Mesothelial cell of epicardium (in vitro differentiated cells): ENCODE data around the gene NKG7. TPM values are rescaled to one million over a fixed set of nuclear protein-coding genes. Genes with fewer than 3 reads are reported as not detected.

Experiments used
- DNase-seq, 2 experiments: peaks; one replicate each; pipeline ENCODE4 v3.0.0; 2021; ENCODE audit warnings: low spot score in 2 of 2; ENCODE audit not compliant: unreplicated experiment in 2 of 2
- H3K27ac Mint-ChIP-seq: 2 replicates; pipeline ENCODE4 v1.8.0; 2021; ENCODE audit warnings: mixed read lengths
- H3K27me3 Mint-ChIP-seq: 2 replicates; pipeline ENCODE4 v1.8.0; 2021; ENCODE audit warnings: low read depth, mixed read lengths
- H3K36me3 Mint-ChIP-seq: 2 replicates; pipeline ENCODE4 v1.8.0; 2021; ENCODE audit warnings: mixed read lengths
- H3K4me1 Mint-ChIP-seq: 2 replicates; pipeline ENCODE4 v1.8.0; 2021; ENCODE audit warnings: mixed read lengths
- H3K4me3 Mint-ChIP-seq: 2 replicates; pipeline ENCODE4 v1.8.0; 2021; ENCODE audit warnings: mild to moderate bottlenecking, moderate library complexity, mixed read lengths
- H3K9me3 Mint-ChIP-seq: 2 replicates; pipeline ENCODE4 v1.8.0; 2021; ENCODE audit warnings: mixed read lengths
- CTCF ChIP-seq: fragments of 200-600 bp; sonication (generic); IDR thresholded peaks from one replicate; pipeline ENCODE4 v1.5.0; 2021; ENCODE audit warnings: antibody characterized with exemption; ENCODE audit not compliant: unreplicated experiment
- total RNA-seq: library from RNA; stranded (reverse); gene quantifications from 3 replicates; pipeline ENCODE4 v1.2.1, GENCODE V29; 2021

Gene NKG7
- total RNA-seq, 1 donor from 2014 or later, result not detected

GRCh38 chr19:51321799-51322198, 50.7 kb downstream of the NKG7 start:
- no peaks in the 10 kb centered on the region for H3K9me3 Mint-ChIP-seq
- H3K4me3 Mint-ChIP-seq, result no peak overlapping the region
- DNase-seq, result no peak
- peaks cover 15% of the 10 kb centered on the region for H3K27me3 Mint-ChIP-seq
- no peaks in the 10 kb centered on the region for H3K36me3 Mint-ChIP-seq
- H3K4me1 Mint-ChIP-seq, result peaks cover 14% of the 10 kb centered on the region
- no peak overlapping the region for H3K27ac Mint-ChIP-seq
- no peak for TF ChIP-seq CTCF

Other genes starting within 250 kb of the NKG7 start
- not detected in 3 replicates for gene SIGLEC9, start 247.7 kb downstream of the NKG7 start, total RNA-seq
- not detected in 3 replicates for gene SIGLEC7, start 230.4 kb downstream of the NKG7 start, total RNA-seq
- not detected in 3 replicates for gene CD33, start 147.6 kb downstream of the NKG7 start, total RNA-seq
- not detected in 3 replicates for gene SIGLECL1, start 121.6 kb downstream of the NKG7 start, total RNA-seq
- gene IGLON5, start 61.0 kb downstream of the NKG7 start, total RNA-seq, result 24.9 to 25.9 TPM (median 25.1 TPM) in 3 replicates
- 8.1 to 8.9 TPM (median 8.6 TPM) in 3 replicates for gene VSIG10L, start 30.5 kb downstream of the NKG7 start, total RNA-seq
- gene ETFB, start 6.3 kb downstream of the NKG7 start, total RNA-seq, result 59.5 to 60.1 TPM (median 60.0 TPM) in 3 replicates
- gene CLDND2, start 3.7 kb downstream of the NKG7 start, total RNA-seq, result 0.54 to 0.56 TPM in 2 of 3 replicates, not detected in the other
- not detected in 3 replicates for gene LIM2, start 15.3 kb upstream of the NKG7 start, total RNA-seq
- gene C19orf84, start 17.9 kb upstream of the NKG7 start, total RNA-seq, result 0.50 to 1.0 TPM (median 0.94 TPM) in 3 replicates
- not detected in 3 replicates for gene SIGLEC10, start 45.0 kb upstream of the NKG7 start, total RNA-seq
- not detected in 3 replicates for gene SIGLEC8, start 85.8 kb upstream of the NKG7 start, total RNA-seq
- gene CEACAM18, start 105.9 kb upstream of the NKG7 start, total RNA-seq, result not detected in 3 replicates
- gene SIGLEC12, start 129.1 kb upstream of the NKG7 start, total RNA-seq, result not detected in 3 replicates
- not detected in 3 replicates for gene SIGLEC6, start 159.0 kb upstream of the NKG7 start, total RNA-seq
- 12.2 to 15.2 TPM (median 13.5 TPM) in 3 replicates for gene ZNF175, start 198.6 kb upstream of the NKG7 start, total RNA-seq